GM21576 (cell line): ENCODE measurements around the gene ORC2.

ENCODE experiments used
- ATAC-seq: cut with Tn5 transposase; IDR thresholded peaks from one replicate; pipeline ENCODE4 v1.9.1; 2021; ENCODE audit warnings: mild to moderate bottlenecking, moderate library complexity; ENCODE audit not compliant: unreplicated experiment

The ORC2 gene

GRCh38 chr2:200862532-200863000, 100.9 kb downstream of the ORC2 start:
- no peak for ATAC-seq

DNA sequence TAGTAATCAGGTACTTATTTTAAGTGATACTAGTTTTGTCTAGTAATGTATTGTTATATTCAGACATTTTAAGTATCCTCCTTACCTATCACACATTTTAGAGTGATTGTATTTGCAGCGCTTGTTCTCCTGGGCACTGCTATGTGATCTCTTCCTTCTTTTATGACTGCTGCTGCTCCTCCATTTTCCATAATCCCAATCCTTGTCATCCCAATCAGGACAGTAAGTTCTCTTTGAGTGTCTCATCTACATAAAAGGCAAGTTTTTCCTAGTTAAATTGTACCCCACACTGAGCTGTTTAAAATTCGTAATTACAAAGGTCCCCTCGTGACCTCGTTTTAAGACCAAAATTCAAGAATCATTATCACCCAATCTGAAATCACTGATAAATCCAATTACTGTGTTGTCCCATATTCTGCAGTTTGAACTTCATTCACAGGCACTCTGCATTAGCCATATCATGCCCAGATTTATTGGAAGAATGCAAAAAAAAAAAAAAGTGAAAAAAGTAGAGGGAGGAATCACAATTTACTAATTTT, 101.8 kb downstream of the ORC2 start:
- ATAC-seq, result no peak

DNA sequence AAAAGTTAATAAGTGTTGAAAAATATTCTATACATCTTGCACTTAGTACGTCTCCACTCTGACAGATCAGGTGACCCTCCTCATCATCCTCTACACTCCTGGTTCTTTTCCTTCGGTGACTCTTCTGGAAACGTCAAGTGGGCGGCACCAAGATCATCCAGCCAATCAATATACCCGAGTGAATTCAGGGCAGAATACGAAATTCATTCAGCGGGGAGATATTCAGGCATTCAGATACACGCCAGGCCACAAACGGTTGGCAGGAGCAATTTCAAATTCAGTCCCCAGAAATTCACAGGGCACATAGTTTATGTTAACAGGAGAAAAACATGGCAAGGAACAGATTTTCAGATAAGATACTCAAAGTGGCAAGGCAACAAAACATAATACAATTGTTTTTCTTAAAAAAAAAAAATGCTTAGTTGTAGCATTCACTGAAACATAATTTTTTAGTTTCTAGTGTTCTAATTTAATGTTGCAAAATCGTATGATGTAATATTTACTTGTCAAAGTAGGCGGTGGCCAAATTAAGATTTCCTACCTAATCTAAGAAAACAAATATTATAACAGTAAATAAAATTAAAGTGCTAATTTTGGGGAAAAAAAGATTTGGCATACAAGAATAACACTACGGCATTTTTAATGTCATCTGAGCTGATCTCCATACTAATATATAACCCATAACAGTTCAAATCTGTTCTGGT, 103.2 kb downstream of the ORC2 start:
- no peak for ATAC-seq
